Right kidney (tissue), 9 donors: ENCODE data around the gene RABL3.
"Not testable (repeated sequence)": the region's sequence is repeated elsewhere in the genome, so short reads cannot be mapped to it uniquely, and the experiment has no call there.

Source experiments
- DNase-seq: peaks from one replicate; pipeline ENCODE4 v3.0.0-alpha.2; 2016
- long read RNA-seq, 8 donors: transcript quantifications; one replicate each; lab custom pipeline, GENCODE V29; 2026

RABL3 gene, protein sequence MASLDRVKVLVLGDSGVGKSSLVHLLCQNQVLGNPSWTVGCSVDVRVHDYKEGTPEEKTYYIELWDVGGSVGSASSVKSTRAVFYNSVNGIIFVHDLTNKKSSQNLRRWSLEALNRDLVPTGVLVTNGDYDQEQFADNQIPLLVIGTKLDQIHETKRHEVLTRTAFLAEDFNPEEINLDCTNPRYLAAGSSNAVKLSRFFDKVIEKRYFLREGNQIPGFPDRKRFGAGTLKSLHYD
- long read RNA-seq, donor 1, transcript RABL3-201 (8 exons, 3,883 nt): major isoform, 8 of 12 reads
- long read RNA-seq, donor 1, partial matches to known transcripts: 0 of 12 reads
- long read RNA-seq, donor 1, other reads (novel, unspliced or antisense): 0 of 12 reads
- long read RNA-seq, donor 2, partial matches to known transcripts: 0 of 4 reads
- long read RNA-seq, donor 2, other reads (novel, unspliced or antisense): 0 of 4 reads
- long read RNA-seq, donor 3, partial matches to known transcripts: 0 of 3 reads
- long read RNA-seq, donor 3, other reads (novel, unspliced or antisense): 0 of 3 reads
- long read RNA-seq, donor 4, transcript RABL3-201 (8 exons, 3,883 nt): major isoform, 8 of 9 reads
- long read RNA-seq, donor 4, partial matches to known transcripts: 0 of 9 reads
- long read RNA-seq, donor 4, other reads (novel, unspliced or antisense): 0 of 9 reads
- long read RNA-seq, donor 5, transcript RABL3-201 (8 exons, 3,883 nt): major isoform, 5 of 6 reads
- long read RNA-seq, donor 5, partial matches to known transcripts: 0 of 6 reads
- long read RNA-seq, donor 5, other reads (novel, unspliced or antisense): 0 of 6 reads
- long read RNA-seq, donor 6, partial matches to known transcripts: 0 of 4 reads
- long read RNA-seq, donor 6, other reads (novel, unspliced or antisense): 0 of 4 reads
- long read RNA-seq, donor 7, transcript RABL3-201 (8 exons, 3,883 nt): major isoform, 8 of 9 reads
- long read RNA-seq, donor 7, partial matches to known transcripts: 0 of 9 reads
- long read RNA-seq, donor 7, other reads (novel, unspliced or antisense): 0 of 9 reads
- long read RNA-seq, donor 8, transcript RABL3-201 (8 exons, 3,883 nt): major isoform, 7 of 7 reads
- long read RNA-seq, donor 8, partial matches to known transcripts: 0 of 7 reads
- long read RNA-seq, donor 8, other reads (novel, unspliced or antisense): 0 of 7 reads

- DNase-seq: peak; percentile 97
Observed at GRCh38 chr3:120742198-120742848, at the start of gene RABL3, which contains the start of gene GTF2E1. RABL3 (minus strand) TSS chr3:120742516; CDS start chr3:120742507, 9 bp downstream. GTF2E1 (plus strand) TSS chr3:120742744; CDS start chr3:120750553, 7,809 bp downstream.

DNA sequence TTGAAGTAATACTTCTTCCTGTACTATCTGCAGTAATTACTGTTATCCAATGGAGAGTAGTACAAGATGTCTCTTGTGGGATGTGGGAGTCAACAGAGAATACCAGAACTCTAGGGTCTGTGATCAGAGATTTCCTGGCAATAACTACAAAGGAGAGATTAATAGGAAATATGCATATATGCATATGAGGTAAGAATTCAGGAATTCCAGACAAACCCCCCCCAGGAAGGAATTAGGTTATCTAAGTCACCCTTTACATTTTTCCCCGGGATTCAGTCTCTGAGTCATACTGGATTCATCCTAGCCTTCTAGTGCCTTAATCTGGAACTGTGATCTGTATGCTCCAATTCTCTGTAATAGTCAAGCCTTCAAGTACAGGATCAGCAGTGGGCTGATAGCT lies 49.6 kb upstream of the RABL3 start:
- no peak for DNase-seq

GRCh38 chr3:120791010-120791409 lies 48.7 kb upstream of the RABL3 start:
- DNase-seq: no peak

DNA sequence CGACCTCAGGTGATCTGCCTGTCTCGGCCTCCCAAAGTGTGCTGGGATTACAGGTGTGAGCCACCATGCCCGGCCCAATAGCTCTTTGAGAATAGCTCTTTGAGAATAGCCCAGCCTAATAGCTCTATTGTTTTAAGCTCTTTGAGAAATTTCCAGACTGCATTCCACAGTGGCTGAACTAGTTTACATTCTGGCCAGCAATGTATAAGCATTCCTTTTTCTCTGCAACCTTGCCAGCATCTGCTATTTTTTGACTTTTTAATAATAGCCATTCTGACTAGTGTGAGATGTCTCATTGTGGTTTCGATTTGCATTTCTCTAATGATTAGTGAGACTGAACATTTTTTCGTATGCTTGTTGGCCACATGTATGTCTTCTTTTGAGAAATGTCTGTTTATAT lies 43.5 kb upstream of the RABL3 start:
- not testable (repeated sequence) for DNase-seq

DNA sequence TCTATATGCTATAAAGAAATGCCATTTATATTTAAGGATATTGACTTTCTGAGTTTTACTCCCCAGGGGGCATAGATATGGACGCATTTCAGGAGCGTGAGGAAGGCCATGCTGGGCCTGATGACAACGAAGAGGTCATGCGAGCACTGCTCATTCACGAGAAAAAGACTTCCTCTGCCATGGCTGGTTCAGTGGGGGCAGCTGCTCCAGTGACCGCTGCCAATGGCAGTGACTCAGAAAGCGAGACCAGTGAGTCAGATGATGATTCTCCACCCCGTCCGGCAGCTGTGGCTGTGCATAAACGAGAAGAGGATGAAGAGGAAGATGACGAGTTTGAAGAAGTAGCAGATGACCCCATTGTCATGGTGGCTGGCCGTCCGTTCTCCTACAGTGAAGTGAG lies 38.7 kb upstream of the RABL3 start:
- no peak for DNase-seq

DNA sequence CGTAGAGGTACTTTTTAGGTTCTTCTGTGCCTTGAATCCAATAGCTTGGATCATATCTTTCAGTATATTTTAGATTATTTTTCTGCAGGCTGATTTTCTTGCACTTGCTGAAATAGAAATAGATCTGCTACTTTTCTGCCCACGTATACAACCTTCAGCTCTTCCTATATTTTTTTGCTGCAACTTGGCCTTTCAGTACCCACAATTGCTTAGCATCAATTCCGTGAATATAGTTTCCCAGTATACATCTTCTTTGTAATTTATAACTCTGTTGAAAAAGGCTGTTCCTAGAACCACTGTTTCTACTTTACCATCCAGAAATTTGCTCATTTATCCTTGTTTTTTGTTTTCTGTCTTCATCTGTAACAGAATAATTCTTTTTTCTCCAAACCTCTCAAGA lies 36.5 kb upstream of the RABL3 start:
- no peak for DNase-seq

GRCh38 chr3:120775411-120775810 lies 33.1 kb upstream of the RABL3 start:
- no peak for DNase-seq

GRCh38 chr3:120773932-120774331 lies 31.6 kb upstream of the RABL3 start:
- DNase-seq: no peak

GRCh38 chr3:120772081-120772480 lies 29.8 kb upstream of the RABL3 start:
- no peak for DNase-seq

- DNase-seq: no peak
Observed at GRCh38 chr3:120770891-120771290, 28.6 kb upstream of the RABL3 start.

GRCh38 chr3:120769436-120769835 lies 27.1 kb upstream of the RABL3 start:
- DNase-seq: no peak

- DNase-seq: no peak
Observed at GRCh38 chr3:120767106-120767505, 24.8 kb upstream of the RABL3 start.

DNA sequence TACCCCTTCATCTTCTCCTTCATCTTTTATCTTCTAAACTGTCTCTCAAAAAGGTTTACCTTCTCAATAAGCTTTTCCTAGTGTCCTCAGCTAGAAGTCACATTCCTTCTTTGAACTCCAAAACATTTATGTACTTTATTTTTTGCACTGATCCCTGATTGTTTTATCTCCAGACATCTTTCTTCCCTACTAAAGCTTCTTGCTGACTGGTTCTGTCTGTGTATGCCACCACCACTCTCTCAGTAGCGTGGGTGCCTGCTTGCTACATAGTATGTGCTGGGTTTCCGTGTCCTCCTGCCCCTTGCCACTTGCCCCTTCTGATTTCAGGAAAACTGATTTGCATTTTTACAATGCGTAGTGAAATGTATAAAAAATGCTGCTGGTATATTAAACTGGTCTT lies 24.3 kb upstream of the RABL3 start:
- DNase-seq: no peak

GRCh38 chr3:120765830-120766493 lies 23.6 kb upstream of the RABL3 start:
- DNase-seq: no peak

GRCh38 chr3:120764206-120764605 lies 21.9 kb upstream of the RABL3 start:
- DNase-seq: no peak

- no peak for DNase-seq
Observed at GRCh38 chr3:120763601-120764000, 21.3 kb upstream of the RABL3 start.

- no peak for DNase-seq
Observed at GRCh38 chr3:120762615-120763014, 20.3 kb upstream of the RABL3 start.

DNA sequence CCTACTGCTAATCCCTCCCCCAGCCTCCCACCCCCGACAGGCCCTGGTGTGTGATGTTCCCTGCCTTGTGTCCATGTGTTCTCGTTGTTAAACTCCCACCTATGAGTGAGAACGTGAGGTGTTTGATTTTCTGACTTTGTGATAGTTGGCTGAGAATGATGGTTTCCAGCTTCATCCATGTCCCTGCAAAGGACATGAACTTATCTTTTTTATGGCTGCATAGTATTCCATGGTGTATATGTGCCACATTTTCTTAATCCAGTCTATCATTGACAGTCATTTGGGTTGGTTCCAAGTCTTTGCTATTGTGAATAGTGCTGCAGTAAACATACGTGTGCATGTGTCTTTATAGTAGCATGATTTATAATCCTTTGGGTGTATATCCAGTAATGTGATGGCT lies 16.2 kb upstream of the RABL3 start:
- not testable (repeated sequence) for DNase-seq

- DNase-seq: no peak
Observed at GRCh38 chr3:120756061-120756460, 13.7 kb upstream of the RABL3 start.

DNA sequence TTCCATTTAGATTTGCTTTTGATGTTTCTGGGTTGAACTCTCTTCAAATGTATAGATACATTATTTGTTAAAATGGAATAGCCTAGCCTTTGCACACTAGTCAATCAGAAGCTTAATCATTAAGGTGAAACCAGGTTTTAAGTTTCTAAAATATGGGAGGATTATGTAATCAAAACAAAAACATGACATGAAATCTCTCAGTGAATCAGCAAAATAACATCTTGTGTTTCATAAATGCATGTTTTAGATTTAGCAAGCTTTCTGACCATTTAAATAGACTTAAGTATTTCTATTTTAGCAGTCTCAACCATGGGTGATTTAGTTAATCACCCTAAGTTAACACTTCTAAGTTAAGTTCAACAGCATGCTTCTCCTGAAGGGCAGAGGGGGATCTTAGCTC lies 11.5 kb upstream of the RABL3 start:
- no peak for DNase-seq

DNA sequence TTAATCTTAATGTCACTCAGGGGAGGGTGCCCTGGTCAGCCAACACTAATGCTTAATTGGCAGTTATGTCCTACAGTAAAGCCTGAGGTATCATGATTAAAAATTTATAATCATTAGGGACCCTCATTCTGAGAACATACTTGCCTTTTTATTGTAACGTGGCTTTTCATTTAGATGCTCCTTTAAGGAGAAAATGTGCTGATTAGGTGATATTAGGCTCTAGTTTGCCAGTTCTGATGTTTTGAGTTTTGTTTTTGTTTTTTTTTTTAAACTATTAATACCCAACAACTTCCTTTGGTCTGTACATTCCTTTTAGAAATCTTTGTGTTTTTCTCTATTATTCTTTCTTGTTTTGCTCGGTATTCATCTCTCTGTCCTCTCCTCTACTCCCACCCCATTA lies 10.5 kb upstream of the RABL3 start:
- no peak for DNase-seq

GRCh38 chr3:120752230-120752629 lies 9.9 kb upstream of the RABL3 start:
- no peak for DNase-seq
